Gastroesophageal sphincter (tissue), 4 donors: ENCODE data around the gene ANKRD13C. TPM values are rescaled to one million over a fixed set of nuclear protein-coding genes. Genes with fewer than 3 reads are reported as not detected.

Experiments
- ATAC-seq: fragments of 150-250 bp; one replicate; pipeline ENCODE4 v1.9.1; 2016; ENCODE audit warnings: mild to moderate bottlenecking, moderate library complexity
- H3K27ac ChIP-seq, 4 donors: fragments of 200-600 bp; sonication (generic) in 3 of 4; 1 replicate in 3 of 4; 2 replicates in 1 of 4; pipeline ENCODE4 v1.5.1; 2016 to 2019
- H3K27me3 ChIP-seq: fragments of 200-600 bp; sonication (generic); one replicate; pipeline ENCODE4 v1.5.1; 2019
- H3K36me3 ChIP-seq, 2 donors: fragments of 200-600 bp; sonication (generic); one replicate each; pipeline ENCODE4 v1.5.1; 2019; ENCODE audit warnings: control low read depth in 1 of 2
- H3K4me1 ChIP-seq, 3 donors: fragments of 200-600 bp; sonication (generic); 1 replicate in 2 of 3; 2 replicates in 1 of 3; pipeline ENCODE4 v1.5.1; 2016 to 2019; ENCODE audit warnings: control low read depth in 2 of 3
- H3K4me3 ChIP-seq, 2 donors: fragments of 200-600 bp; sonication (generic); one replicate each; pipeline ENCODE4 v1.5.1; 2019; ENCODE audit warnings: mild to moderate bottlenecking in 1 of 2, moderate library complexity in 1 of 2
- H3K9me3 ChIP-seq, 3 donors: fragments of 200-600 bp; sonication (generic); one replicate each; pipeline ENCODE4 v1.5.1; 2017 to 2019; ENCODE audit warnings: control low read depth in 2 of 3
- EP300 ChIP-seq: sonication (generic); formaldehyde crosslinking; IDR thresholded peaks from one replicate; pipeline ENCODE4 v1.6.1; 2017; ENCODE audit warnings: antibody characterized with exemption, mild to moderate bottlenecking
- POLR2A ChIP-seq, 2 donors: fragments of 450-650 bp; IDR thresholded peaks; one replicate each; pipeline ENCODE4 v1.6.1; 2017; ENCODE audit warnings: antibody characterized with exemption in 2 of 2, mild to moderate bottlenecking in 2 of 2, moderate library complexity in 1 of 2
- POLR2AphosphoS5 ChIP-seq: sonication (generic); formaldehyde crosslinking; IDR thresholded peaks from one replicate; pipeline ENCODE4 v1.6.1; 2017; ENCODE audit warnings: antibody characterized with exemption
- WGBS, 2 donors: methylation state at CpG; one replicate each; pipeline ENCODE4 v1.1.5; 2018; ENCODE audit warnings: low coverage in 1 of 2; 5-methylcytosine and 5-hydroxymethylcytosine counted together
- total RNA-seq, 4 donors: library from RNA; depleted of rRNA; stranded (reverse); fragments of >200 nt; gene quantifications; one replicate each; pipeline ENCODE4 v1.1.0, GENCODE V29; 2016
- TF ChIP-seq, protein P1 (sequence below), 4 experiments: fragments of 200-600 bp in 2 of 4; fragments of 450-650 bp in 2 of 4; sonication (generic) in 1 of 4; IDR thresholded peaks; one replicate each; pipeline ENCODE4 v1.5.1; 2017 to 2019; ENCODE audit warnings: antibody characterized with exemption in 4 of 4, mild to moderate bottlenecking in 2 of 4, moderate library complexity in 2 of 4

The ANKRD13C gene
- total RNA-seq, 4 donors from 2014 or later: 20.5 to 37.5 (median 26.5) TPM

DNA sequence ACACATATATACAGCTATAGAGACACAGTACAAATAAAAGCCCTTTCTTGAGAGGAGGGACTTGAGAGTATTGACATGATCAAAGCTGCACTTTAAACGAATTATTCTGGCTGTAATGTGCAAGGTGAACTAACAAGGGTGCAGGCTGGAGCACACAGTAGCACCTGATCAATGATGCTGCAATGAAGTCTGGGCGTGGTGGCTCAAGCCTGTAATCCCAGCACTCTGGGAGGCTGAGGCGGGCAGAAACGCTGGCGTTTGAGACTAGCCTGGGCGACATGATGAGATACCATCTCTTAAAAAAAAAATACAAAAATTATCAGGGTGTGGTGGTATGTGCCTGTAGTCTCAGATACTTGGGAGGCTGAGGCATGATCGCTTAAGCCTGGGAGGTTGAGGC, 42.5 kb upstream of the ANKRD13C start:
- TF ChIP-seq, protein P1, sequence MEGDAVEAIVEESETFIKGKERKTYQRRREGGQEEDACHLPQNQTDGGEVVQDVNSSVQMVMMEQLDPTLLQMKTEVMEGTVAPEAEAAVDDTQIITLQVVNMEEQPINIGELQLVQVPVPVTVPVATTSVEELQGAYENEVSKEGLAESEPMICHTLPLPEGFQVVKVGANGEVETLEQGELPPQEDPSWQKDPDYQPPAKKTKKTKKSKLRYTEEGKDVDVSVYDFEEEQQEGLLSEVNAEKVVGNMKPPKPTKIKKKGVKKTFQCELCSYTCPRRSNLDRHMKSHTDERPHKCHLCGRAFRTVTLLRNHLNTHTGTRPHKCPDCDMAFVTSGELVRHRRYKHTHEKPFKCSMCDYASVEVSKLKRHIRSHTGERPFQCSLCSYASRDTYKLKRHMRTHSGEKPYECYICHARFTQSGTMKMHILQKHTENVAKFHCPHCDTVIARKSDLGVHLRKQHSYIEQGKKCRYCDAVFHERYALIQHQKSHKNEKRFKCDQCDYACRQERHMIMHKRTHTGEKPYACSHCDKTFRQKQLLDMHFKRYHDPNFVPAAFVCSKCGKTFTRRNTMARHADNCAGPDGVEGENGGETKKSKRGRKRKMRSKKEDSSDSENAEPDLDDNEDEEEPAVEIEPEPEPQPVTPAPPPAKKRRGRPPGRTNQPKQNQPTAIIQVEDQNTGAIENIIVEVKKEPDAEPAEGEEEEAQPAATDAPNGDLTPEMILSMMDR (IDR thresholded peaks at IDR 0.05): no peak
- TF ChIP-seq POLR2AphosphoS5 (no peak), POLR2A (IDR thresholded peaks at IDR 0.05) (no peak), EP300 (no peak)
- Histone ChIP-seq H3K9me3 (no peaks in the 10 kb centered on the region), H3K27ac (no peak overlapping the region), H3K4me1 (no peaks in the 10 kb centered on the region), H3K36me3 (no peaks in the 10 kb centered on the region), H3K4me3 (no peak overlapping the region), H3K27me3 (no peaks in the 10 kb centered on the region)
- 67 to 78% methylated on average over 2 to 7 of the region's 7 CpGs for WGBS, 2 donors
- no peak for ATAC-seq

DNA sequence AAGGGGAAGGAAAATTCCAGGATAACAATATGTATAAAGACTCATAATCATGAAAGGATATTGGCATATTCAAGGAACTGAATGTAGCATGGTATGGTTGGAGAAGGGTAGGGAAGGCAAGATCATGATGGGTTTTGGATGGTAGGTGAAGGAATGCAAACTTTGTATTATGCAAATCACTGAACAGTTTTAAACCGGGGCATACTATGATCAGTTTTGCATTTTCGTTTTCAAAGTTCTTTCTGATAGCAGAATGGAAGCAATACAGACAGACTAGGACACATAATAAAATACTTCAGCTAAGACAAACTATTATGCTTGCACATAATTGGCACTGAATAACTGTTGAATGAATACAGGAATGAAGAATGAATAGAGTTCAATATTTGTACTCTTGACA, 42.1 kb upstream of the ANKRD13C start:
- H3K36me3 ChIP-seq: no peaks in the 10 kb centered on the region
- no peak overlapping the region for H3K27ac ChIP-seq
- ATAC-seq: no peak
- TF ChIP-seq POLR2AphosphoS5: no peak
- no peak for TF ChIP-seq EP300
- no peak for TF ChIP-seq POLR2A (IDR thresholded peaks at IDR 0.05)
- TF ChIP-seq, protein P1 (IDR thresholded peaks at IDR 0.05): no peak
- 47 to 71% methylated on average over 2 of the region's 2 CpGs for WGBS, 2 donors
- H3K9me3 ChIP-seq: no peaks in the 10 kb centered on the region
- no peak overlapping the region for H3K4me3 ChIP-seq
- no peaks in the 10 kb centered on the region for H3K4me1 ChIP-seq
- H3K27me3 ChIP-seq: no peaks in the 10 kb centered on the region

DNA sequence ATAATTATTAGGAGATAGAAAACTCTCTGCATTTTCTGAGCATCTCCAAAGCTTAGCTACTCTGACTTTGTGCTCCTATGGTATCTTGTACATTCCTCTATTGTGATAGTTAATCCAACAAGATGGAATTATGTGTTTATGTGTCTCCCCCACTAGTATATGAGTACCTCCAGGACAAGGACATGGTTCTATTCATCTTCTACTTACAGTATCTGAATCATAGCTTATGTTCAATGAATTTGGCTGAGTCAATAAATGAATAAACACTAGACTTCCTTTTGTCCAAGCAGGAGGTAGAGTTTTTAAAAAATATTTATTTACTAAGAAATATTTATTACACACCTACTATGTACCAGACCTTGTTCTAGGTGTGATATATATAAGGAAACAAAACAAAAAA, 38.1 kb upstream of the ANKRD13C start:
- no peak for ATAC-seq
- Histone ChIP-seq H3K27ac (no peak overlapping the region), H3K9me3 (no peaks in the 10 kb centered on the region), H3K4me3 (no peak overlapping the region), H3K4me1 (no peaks in the 10 kb centered on the region), H3K27me3 (no peaks in the 10 kb centered on the region), H3K36me3 (no peaks in the 10 kb centered on the region)
- TF ChIP-seq POLR2A (IDR thresholded peaks at IDR 0.05) (no peak), EP300 (no peak), POLR2AphosphoS5 (no peak)
- TF ChIP-seq, protein P1 (IDR thresholded peaks at IDR 0.05): no peak

DNA sequence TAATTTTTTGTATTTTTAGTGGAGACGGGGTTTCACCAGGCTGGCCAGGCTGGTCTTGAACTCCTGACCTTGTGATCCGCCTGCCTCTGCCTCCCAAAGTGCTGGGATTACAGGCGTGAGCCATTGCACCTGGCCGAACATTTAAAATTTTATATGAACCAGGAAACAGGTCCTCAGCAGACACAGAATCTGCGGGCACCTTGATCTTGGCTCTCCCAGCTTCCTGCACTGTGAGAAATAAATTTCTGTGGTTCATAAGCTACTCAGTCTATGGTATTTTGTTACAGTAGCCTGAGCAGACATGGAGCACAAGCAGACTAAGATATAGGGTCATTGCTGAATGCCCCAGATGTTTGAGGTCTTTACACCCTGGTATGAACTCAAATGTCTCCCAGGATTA, 33.0 kb upstream of the ANKRD13C start:
- Histone ChIP-seq H3K27me3 (no peaks in the 10 kb centered on the region), H3K4me1 (no peaks in the 10 kb centered on the region), H3K36me3 (no peaks in the 10 kb centered on the region), H3K4me3 (no peak overlapping the region), H3K27ac (no peak overlapping the region), H3K9me3 (no peaks in the 10 kb centered on the region)
- no peak for ATAC-seq
- no CpG with 5 or more reads among the region's 5 CpGs for WGBS, 2 donors
- TF ChIP-seq, protein P1 (IDR thresholded peaks at IDR 0.05): no peak
- TF ChIP-seq POLR2AphosphoS5: no peak
- no peak for TF ChIP-seq POLR2A (IDR thresholded peaks at IDR 0.05)
- no peak for TF ChIP-seq EP300

DNA sequence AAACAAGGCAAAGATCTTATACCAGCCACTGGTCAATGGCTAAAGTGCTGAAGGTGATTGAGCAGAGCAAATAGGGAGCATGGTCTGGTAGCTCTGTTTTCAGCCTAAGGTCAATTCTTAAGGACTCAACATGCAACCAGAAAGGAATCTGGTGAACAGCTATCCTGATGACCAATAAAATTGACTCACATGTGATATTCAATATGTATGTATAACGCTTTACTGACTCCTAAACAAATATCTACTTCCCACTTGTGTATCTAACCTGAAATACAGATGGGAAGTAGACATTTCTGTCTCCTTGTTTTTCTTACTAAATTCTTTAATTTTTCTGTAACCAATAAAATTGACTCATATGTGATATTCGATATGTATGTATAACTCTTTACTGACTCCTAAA, 31.6 kb upstream of the ANKRD13C start:
- no peaks in the 10 kb centered on the region for H3K4me1 ChIP-seq
- no peaks in the 10 kb centered on the region for H3K27me3 ChIP-seq
- TF ChIP-seq EP300 (no peak), POLR2A (IDR thresholded peaks at IDR 0.05) (no peak), POLR2AphosphoS5 (no peak)
- TF ChIP-seq, protein P1 (IDR thresholded peaks at IDR 0.05): no peak
- H3K9me3 ChIP-seq: no peaks in the 10 kb centered on the region
- no peaks in the 10 kb centered on the region for H3K36me3 ChIP-seq
- no peak overlapping the region for H3K27ac ChIP-seq
- WGBS, 2 donors: 79 to 97% methylated on average over 2 of the region's 2 CpGs
- no peak overlapping the region for H3K4me3 ChIP-seq
- no peak for ATAC-seq
